Gastrocnemius medialis (tissue), 4 donors: ENCODE results near the gene HIBCH. TPM values are rescaled to one million over a fixed set of nuclear protein-coding genes. Genes with fewer than 3 reads are reported as not detected.

ENCODE experiments used
- ATAC-seq, 2 donors: fragments of 150-250 bp; one replicate each; pipeline ENCODE4 v1.9.1; 2016
- DNase-seq, 2 donors: peaks; one replicate each; pipeline ENCODE4 v3.0.0-alpha.2; 2019
- H3K27ac ChIP-seq, 4 donors: fragments of 200-600 bp; sonication (generic); 1 replicate in 1 of 4; 2 replicates in 3 of 4; pipeline ENCODE4 v1.5.1; 2016 to 2018; ENCODE audit warnings: mild to moderate bottlenecking in 2 of 4, moderate library complexity in 1 of 4
- H3K27me3 ChIP-seq, 3 donors: fragments of 200-600 bp; sonication (generic) in 2 of 3; 1 replicate in 1 of 3; 2 replicates in 2 of 3; pipeline versions ENCODE4 v1.5.1 to v1.6.0; 2016 to 2019; ENCODE audit warnings: mild to moderate bottlenecking in 1 of 3, moderate library complexity in 1 of 3
- H3K36me3 ChIP-seq, 2 donors: fragments of 200-600 bp; sonication (generic) in 1 of 2; one replicate each; pipeline ENCODE4 v1.5.1; 2017 to 2018
- H3K4me1 ChIP-seq, 2 donors: fragments of 200-600 bp; sonication (generic) in 1 of 2; one replicate each; pipeline ENCODE4 v1.5.1; 2016 to 2017; ENCODE audit warnings: mild to moderate bottlenecking in 2 of 2
- H3K4me3 ChIP-seq, 4 donors: fragments of 200-600 bp; sonication (generic) in 3 of 4; 1 replicate in 1 of 4; 2 replicates in 3 of 4; pipeline ENCODE4 v1.5.1; 2016 to 2019; ENCODE audit warnings: mild to moderate bottlenecking in 2 of 4
- H3K9me3 ChIP-seq, 3 donors: fragments of 200-600 bp; sonication (generic) in 2 of 3; 1 replicate in 1 of 3; 2 replicates in 2 of 3; pipeline ENCODE4 v1.5.1; 2016 to 2019
- CTCF ChIP-seq, 5 experiments: fragments of 450-650 bp in 3 of 5; fragments of 200-600 bp in 2 of 5; sonication (generic) in 2 of 5; IDR thresholded peaks in 4 of 5; conservative IDR thresholded peaks in 1 of 5; 1 replicate in 4 of 5; 2 replicates in 1 of 5; pipeline ENCODE4 v1.5.1; 2016 to 2019; ENCODE audit warnings: antibody characterized with exemption in 5 of 5, mild to moderate bottlenecking in 3 of 5, moderate library complexity in 3 of 5
- POLR2A ChIP-seq, 2 donors: fragments of 450-650 bp; IDR thresholded peaks; one replicate each; pipeline ENCODE4 v1.6.1; 2017; ENCODE audit warnings: antibody characterized with exemption in 2 of 2, mild to moderate bottlenecking in 2 of 2, moderate library complexity in 2 of 2
- in situ Hi-C, 4 donors: fragments of 200-750 bp; cut with MboI; loops; one replicate each; pipeline versions ENCODE4 v1.15.0 to v1.8.0; 2017; ENCODE audit warnings: low sequenced_read_pairs in 4 of 4
- intact Hi-C: fragments of 100-400 bp; cut with DNase I; formaldehyde crosslinking; loops from one replicate; pipeline ENCODE4 v1.15.1; 2023; ENCODE audit warnings: low total_unique reads
- total RNA-seq, 4 donors: library from RNA; depleted of rRNA; stranded (reverse); fragments of >200 nt; gene quantifications; one replicate each; pipeline versions ENCODE4 v1.1.0 to v1.2.3, GENCODE V29; 2016

The HIBCH gene
- total RNA-seq, 4 donors from 2014 or later, result 3.7 to 20.1 (median 10.6) TPM

DNA sequence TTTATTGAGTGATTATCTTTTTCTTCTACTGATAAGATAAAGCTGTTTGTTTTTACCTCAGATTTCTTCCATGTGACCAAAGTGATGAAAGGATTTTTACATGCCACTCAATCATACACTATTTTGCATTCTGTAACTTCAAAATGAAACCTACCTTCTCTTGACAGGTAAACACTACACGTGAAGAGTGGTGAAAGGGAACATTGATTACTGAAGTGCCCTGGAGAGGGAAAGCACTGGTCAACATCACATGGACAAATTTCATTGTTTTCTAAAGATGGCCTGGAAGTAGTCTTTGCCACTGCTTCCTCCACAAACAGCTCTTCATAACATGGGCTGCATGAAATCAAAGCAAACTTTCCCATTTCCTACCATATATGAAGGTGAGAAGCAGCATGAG lies 120.1 kb downstream of the HIBCH start:
- H3K27me3 ChIP-seq, result no peaks in the 10 kb centered on the region
- no peak for ATAC-seq
- peaks cover 0 to 10% of the 10 kb centered on the region in 2 donors for H3K4me1 ChIP-seq
- peaks cover 0 to 12% of the 10 kb centered on the region in 2 donors for H3K36me3 ChIP-seq
- no peak overlapping the region for H3K27ac ChIP-seq
- H3K9me3 ChIP-seq, result no peaks in the 10 kb centered on the region
- no peak for DNase-seq
- no peak for TF ChIP-seq POLR2A (IDR thresholded peaks at IDR 0.05)
- no peak for TF ChIP-seq CTCF (IDR thresholded peaks at IDR 0.05 in 4 of 5, conservative IDR thresholded peaks at IDR 0.05 in 1 of 5)
- H3K4me3 ChIP-seq, result no peak overlapping the region
- in situ Hi-C loops, result loop anchor here in 1 of 4 donors (25.0 kb wide), 1 partner anchor 112 kb away; no protein-coding TSS in a partner anchor
- intact Hi-C loops, result no loop called here

DNA sequence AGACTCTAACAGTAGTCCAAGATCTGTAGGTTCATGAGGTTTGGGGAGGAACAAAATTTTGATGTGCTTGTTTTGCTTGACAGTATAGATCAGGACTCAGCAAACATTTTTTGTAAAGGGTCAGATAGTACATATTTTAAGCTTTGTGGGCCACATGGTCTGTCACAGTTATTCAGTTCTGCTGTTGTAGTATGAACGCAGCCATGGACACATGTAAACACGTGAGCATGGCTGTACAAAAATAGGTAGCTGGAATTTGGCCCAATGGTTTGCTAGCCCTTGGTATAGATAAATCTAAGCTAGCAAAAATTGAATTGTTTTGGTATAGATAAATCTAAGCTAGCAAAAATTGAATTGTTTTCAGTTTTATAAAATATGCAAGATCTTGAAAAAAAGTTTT lies 120.5 kb downstream of the HIBCH start:
- in situ Hi-C loops, result loop anchor here in 1 of 4 donors (25.0 kb wide), 1 partner anchor 112 kb away; no protein-coding TSS in a partner anchor
- no peak for ATAC-seq

GRCh38 chr2:190197143-190197720 lies 122.4 kb downstream of the HIBCH start:
- H3K27me3 ChIP-seq, result no peaks in the 10 kb centered on the region
- ATAC-seq (peak in 1 of 2 donors; percentile 63), DNase-seq (no peak)
- H3K4me3 ChIP-seq, result no peak overlapping the region
- H3K4me1 ChIP-seq, result peaks cover 0 to 10% of the 10 kb centered on the region in 2 donors
- H3K27ac ChIP-seq, result no peak overlapping the region
- H3K36me3 ChIP-seq, result peaks cover 0 to 6% of the 10 kb centered on the region in 2 donors
- TF ChIP-seq CTCF (IDR thresholded peaks at IDR 0.05 in 4 of 5, conservative IDR thresholded peaks at IDR 0.05 in 1 of 5), result no peak
- TF ChIP-seq POLR2A (IDR thresholded peaks at IDR 0.05), result no peak
- no peaks in the 10 kb centered on the region for H3K9me3 ChIP-seq
- intact Hi-C loops, result no loop called here
- in situ Hi-C loops, result loop anchor here in 1 of 4 donors (25.0 kb wide), 1 partner anchor 110 kb away; no protein-coding TSS in a partner anchor

More for the DNA sequence above, 120.5 kb downstream of the HIBCH start:
- Histone ChIP-seq H3K27ac (no peak overlapping the region), H3K27me3 (no peaks in the 10 kb centered on the region), H3K4me1 (peaks cover 0 to 10% of the 10 kb centered on the region in 2 donors), H3K36me3 (peaks cover 0 to 12% of the 10 kb centered on the region in 2 donors), H3K4me3 (no peak overlapping the region), H3K9me3 (no peaks in the 10 kb centered on the region)
- TF ChIP-seq CTCF (IDR thresholded peaks at IDR 0.05 in 4 of 5, conservative IDR thresholded peaks at IDR 0.05 in 1 of 5) (no peak), POLR2A (IDR thresholded peaks at IDR 0.05) (no peak)
- intact Hi-C loops, result no loop called here
- no peak for DNase-seq

DNA sequence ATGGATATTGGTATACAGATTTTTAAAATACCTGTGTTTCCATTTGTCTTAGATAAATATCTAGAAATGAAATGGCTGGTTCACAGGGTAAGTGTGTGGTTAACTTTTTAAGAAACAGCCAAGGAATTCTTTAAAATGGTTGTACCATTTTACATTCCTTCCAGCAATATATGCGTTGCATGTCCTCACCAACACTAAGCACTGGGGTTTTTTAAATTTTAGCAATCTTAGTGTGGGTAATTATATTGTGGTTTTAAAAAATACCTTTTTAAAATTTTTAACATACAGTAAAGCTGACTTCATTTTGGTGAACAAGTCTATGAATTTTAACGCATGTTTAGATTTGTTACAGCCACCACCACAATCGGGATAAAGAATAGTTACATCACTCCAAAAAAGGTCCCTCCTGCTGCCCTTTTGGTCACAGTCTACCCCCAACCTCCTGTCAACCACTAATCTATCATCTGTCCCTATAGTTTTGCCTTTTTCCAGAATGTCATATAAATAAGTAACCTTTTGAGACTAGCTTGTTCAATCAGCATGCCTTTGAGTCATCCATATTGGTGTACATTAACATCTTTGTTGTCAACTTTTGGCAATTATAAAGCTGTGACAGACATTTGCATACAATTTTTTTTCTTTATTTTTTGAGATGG lies 129.0 kb downstream of the HIBCH start:
- DNase-seq (no peak), ATAC-seq (no peak)
- Histone ChIP-seq H3K4me3 (no peak overlapping the region), H3K4me1 (no peaks in the 10 kb centered on the region), H3K27me3 (no peaks in the 10 kb centered on the region), H3K9me3 (no peaks in the 10 kb centered on the region), H3K36me3 (no peaks in the 10 kb centered on the region), H3K27ac (no peak overlapping the region)
- in situ Hi-C loops, result loop anchor here in 1 of 4 donors (25.0 kb wide), 1 partner anchor 103 kb away; no protein-coding TSS in a partner anchor
- TF ChIP-seq CTCF (IDR thresholded peaks at IDR 0.05 in 4 of 5, conservative IDR thresholded peaks at IDR 0.05 in 1 of 5), result no peak
- no peak for TF ChIP-seq POLR2A (IDR thresholded peaks at IDR 0.05)
- intact Hi-C loops, result no loop called here
